Body of pancreas (tissue), 4 donors: Measurements from ENCODE around the gene CASTOR1.

ENCODE experiments used
- CTCF ChIP-seq, 7 experiments: fragments of 450-650 bp in 4 of 7; fragments of 200-600 bp in 3 of 7; sonication (generic) in 3 of 7; IDR thresholded peaks; one replicate each; pipeline ENCODE4 v1.5.1; 2016 to 2019; ENCODE audit warnings: antibody characterized with exemption in 7 of 7
- POLR2A ChIP-seq, 3 donors: fragments of 450-650 bp; IDR thresholded peaks; one replicate each; pipeline ENCODE4 v1.6.1; 2016; ENCODE audit warnings: antibody characterized with exemption in 3 of 3, mild to moderate bottlenecking in 2 of 3

- TF ChIP-seq CTCF (IDR thresholded peaks at IDR 0.05) = no peak
- TF ChIP-seq POLR2A (IDR thresholded peaks at IDR 0.05) = no peak
These were observed 22.7 kb upstream of the CASTOR1 start for GRCh38 chr22:30312053-30312452.
